Suprapubic skin (tissue), 4 donors: Measurements from ENCODE around the gene SPRED3. TPM values are rescaled to one million over a fixed set of nuclear protein-coding genes. Genes with fewer than 3 reads are reported as not detected.

Experiments
- DNase-seq, 2 donors: peaks; one replicate each; pipeline ENCODE4 v3.0.0-alpha.2; 2019; ENCODE audit warnings: low spot score in 2 of 2
- H3K27ac ChIP-seq: fragments of 200-600 bp; sonication (generic); one replicate; pipeline ENCODE4 v1.5.1; 2019
- H3K27me3 ChIP-seq: fragments of 200-600 bp; sonication (generic); one replicate; pipeline ENCODE4 v1.5.1; 2019
- H3K36me3 ChIP-seq: fragments of 200-600 bp; sonication (generic); one replicate; pipeline ENCODE4 v1.5.1; 2019
- H3K4me1 ChIP-seq: fragments of 200-600 bp; sonication (generic); one replicate; pipeline ENCODE4 v1.5.1; 2019
- H3K4me3 ChIP-seq: fragments of 200-600 bp; sonication (generic); one replicate; pipeline ENCODE4 v1.5.1; 2019; ENCODE audit warnings: mild to moderate bottlenecking
- H3K9me3 ChIP-seq: fragments of 200-600 bp; sonication (generic); one replicate; pipeline ENCODE4 v1.5.1; 2019
- CTCF ChIP-seq, 2 donors: fragments of 200-600 bp in 1 of 2; fragments of 450-650 bp in 1 of 2; sonication (generic) in 1 of 2; IDR thresholded peaks; one replicate each; pipeline ENCODE4 v1.5.1; 2016 to 2019; ENCODE audit warnings: antibody characterized with exemption in 2 of 2, mild to moderate bottlenecking in 1 of 2, moderate library complexity in 1 of 2
- EP300 ChIP-seq: sonication (generic); formaldehyde crosslinking; IDR thresholded peaks from one replicate; pipeline ENCODE4 v1.6.1; 2017; ENCODE audit warnings: antibody characterized with exemption
- POLR2A ChIP-seq, 2 donors: fragments of 450-650 bp; IDR thresholded peaks; one replicate each; pipeline ENCODE4 v1.6.1; 2017; ENCODE audit warnings: antibody characterized with exemption in 2 of 2, mild to moderate bottlenecking in 2 of 2, moderate library complexity in 2 of 2
- POLR2AphosphoS5 ChIP-seq, 3 donors: sonication (generic); formaldehyde crosslinking; IDR thresholded peaks; one replicate each; pipeline ENCODE4 v1.6.1; 2017; ENCODE audit warnings: antibody characterized with exemption in 3 of 3
- WGBS: methylation state at CpG from one replicate; pipeline ENCODE4 v1.1.5; 2018; 5-methylcytosine and 5-hydroxymethylcytosine counted together
- total RNA-seq, 4 donors: library from RNA; depleted of rRNA; stranded (reverse); fragments of >200 nt; gene quantifications; one replicate each; pipeline ENCODE4 v1.1.0, GENCODE V29; 2016

The SPRED3 gene
- total RNA-seq, 4 donors from 2014 or later = 0.44 to 3.5 (median 1.2) TPM

- Histone ChIP-seq H3K4me1 (peaks cover 14% of the 10 kb centered on the region), H3K9me3 (no peaks in the 10 kb centered on the region), H3K4me3 (no peak overlapping the region), H3K36me3 (no peaks in the 10 kb centered on the region), H3K27me3 (no peaks in the 10 kb centered on the region), H3K27ac (no peak overlapping the region)
- 82% methylated on average over 6 of the region's 6 CpGs for WGBS
- no peak for TF ChIP-seq POLR2AphosphoS5 (IDR thresholded peaks at IDR 0.05)
- TF ChIP-seq CTCF (IDR thresholded peaks at IDR 0.05) = no peak
- TF ChIP-seq EP300 = no peak
- no peak for TF ChIP-seq POLR2A (IDR thresholded peaks at IDR 0.05)
- DNase-seq = no peak
Measured at GRCh38 chr19:38371081-38371480, 17.4 kb upstream of the SPRED3 start.

GRCh38 chr19:38373907-38374331, 14.6 kb upstream of the SPRED3 start:
- Histone ChIP-seq H3K36me3 (peaks cover 19% of the 10 kb centered on the region), H3K4me1 (peaks cover 30% of the 10 kb centered on the region), H3K4me3 (peak overlapping the region; percentile 80), H3K27ac (peak overlapping the region; percentile 91), H3K27me3 (no peaks in the 10 kb centered on the region), H3K9me3 (no peaks in the 10 kb centered on the region)
- no peak for DNase-seq
- TF ChIP-seq POLR2A (IDR thresholded peaks at IDR 0.05) (no peak), EP300 (no peak), POLR2AphosphoS5 (IDR thresholded peaks at IDR 0.05) (no peak), CTCF (IDR thresholded peaks at IDR 0.05) (no peak)
- 66% methylated on average over 6 of the region's 6 CpGs for WGBS

GRCh38 chr19:38374332-38375097, 14.0 kb upstream of the SPRED3 start, which contains the start of gene PSMD8:
TSS of gene PSMD8 (plus strand) at chr19:38374571. CDS start at chr19:38374602, 31 bp downstream.
- TF ChIP-seq CTCF (IDR thresholded peaks at IDR 0.05) = no peak
- no peak for TF ChIP-seq EP300
- peak; percentile 74 to 86 (median 85) for TF ChIP-seq POLR2AphosphoS5 (IDR thresholded peaks at IDR 0.05)
- peak; percentile 78 to 87 for TF ChIP-seq POLR2A (IDR thresholded peaks at IDR 0.05)
- Histone ChIP-seq H3K27me3 (no peaks in the 10 kb centered on the region), H3K9me3 (no peaks in the 10 kb centered on the region), H3K27ac (peak within 1 kb of the TSS; percentile 91), H3K36me3 (peaks cover 25% of the 10 kb centered on the region), H3K4me1 (peaks cover 30% of the 10 kb centered on the region), H3K4me3 (peak within 1 kb of the TSS; percentile 80)
- under 1% methylated on average over 20 of the region's 65 CpGs for WGBS
- peak; percentile 99 to 100 for DNase-seq

GRCh38 chr19:38375098-38375493, 13.4 kb upstream of the SPRED3 start:
- Histone ChIP-seq H3K36me3 (peaks cover 30% of the 10 kb centered on the region), H3K4me3 (peak overlapping the region; percentile 80), H3K4me1 (peaks cover 30% of the 10 kb centered on the region), H3K27me3 (no peaks in the 10 kb centered on the region), H3K27ac (peak overlapping the region; percentile 91), H3K9me3 (no peaks in the 10 kb centered on the region)
- 3% methylated on average over 18 of the region's 18 CpGs for WGBS
- DNase-seq = no peak
- no peak for TF ChIP-seq POLR2A (IDR thresholded peaks at IDR 0.05)
- TF ChIP-seq CTCF (IDR thresholded peaks at IDR 0.05) = no peak
- TF ChIP-seq POLR2AphosphoS5 (IDR thresholded peaks at IDR 0.05) = no peak
- no peak for TF ChIP-seq EP300

GRCh38 chr19:38375748-38376147, 12.7 kb upstream of the SPRED3 start:
- no peak for TF ChIP-seq EP300
- TF ChIP-seq POLR2A (IDR thresholded peaks at IDR 0.05) = no peak
- TF ChIP-seq CTCF (IDR thresholded peaks at IDR 0.05) = no peak
- TF ChIP-seq POLR2AphosphoS5 (IDR thresholded peaks at IDR 0.05) = no peak
- Histone ChIP-seq H3K27ac (peak overlapping the region; percentile 91), H3K36me3 (peaks cover 37% of the 10 kb centered on the region), H3K9me3 (no peaks in the 10 kb centered on the region), H3K4me1 (peaks cover 30% of the 10 kb centered on the region), H3K27me3 (no peaks in the 10 kb centered on the region), H3K4me3 (peak overlapping the region; percentile 80)
- no peak for DNase-seq
- WGBS = 53% methylated on average over 5 of the region's 5 CpGs
